ENCODE results near the gene KAZN. TPM values are rescaled to one million over a fixed set of nuclear protein-coding genes. Genes with fewer than 3 reads are reported as not detected.

KAZN gene
- polyA plus RNA-seq, 1 of the 3 experiments (the other 2 are of a cell fraction): 6.8 TPM

DNA sequence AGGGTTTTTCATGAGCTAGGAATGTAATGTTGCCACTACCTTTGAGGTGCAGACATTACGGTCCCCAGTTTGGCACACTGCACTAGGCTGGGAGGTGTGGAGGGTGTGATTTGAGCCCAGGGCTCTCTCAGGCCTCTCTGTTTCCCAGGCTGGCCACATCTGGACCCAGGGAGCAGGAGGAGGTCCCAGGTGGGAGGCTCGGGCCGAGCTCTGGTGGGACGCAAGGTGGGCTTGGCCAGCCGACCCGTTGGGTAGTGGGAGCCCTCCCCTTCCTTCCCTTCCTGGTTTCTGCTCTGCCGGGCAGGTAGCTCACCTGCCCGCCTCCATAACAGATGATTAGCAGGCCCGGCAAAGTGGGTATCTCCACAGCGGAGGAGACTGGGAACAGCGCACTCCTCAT, 408.9 kb downstream of the KAZN start:
- no peak overlapping the region for H3K4me2 ChIP-seq
- no peaks in the 10 kb centered on the region for H3K9me2 ChIP-seq
- H3K79me2 ChIP-seq (ENCODE audit: insufficient read depth): peaks cover 56% of the 10 kb centered on the region
- no peak overlapping the region for H3K27ac ChIP-seq (ENCODE audit: low read depth in 2 of 2, low read length in 1 of 2)
- ChIA-PET CTCF (no interaction called here), POLR2A (no interaction called here)
- WGBS (ENCODE audit: low lambda C conversion rate): 85% methylated on average over 7 of the region's 11 CpGs
- H3K9ac ChIP-seq: no peak overlapping the region
- peaks cover 4% of the 10 kb centered on the region; the same call in 1 of the 2 replicates for H4K20me1 ChIP-seq (ENCODE audit: insufficient read depth)
- no peaks in the 10 kb centered on the region for H3K27me3 ChIP-seq (ENCODE audit: insufficient read depth)
- TF ChIP-seq SMC3 (IDR thresholded peaks at IDR 0.05; ENCODE audit: low read depth, low read length): no peak
- TF ChIP-seq, protein P1, sequence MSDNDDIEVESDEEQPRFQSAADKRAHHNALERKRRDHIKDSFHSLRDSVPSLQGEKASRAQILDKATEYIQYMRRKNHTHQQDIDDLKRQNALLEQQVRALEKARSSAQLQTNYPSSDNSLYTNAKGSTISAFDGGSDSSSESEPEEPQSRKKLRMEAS (IDR thresholded peaks at IDR 0.05; ENCODE audit: low read depth): no peak
- no peak for TF ChIP-seq TAF1 (IDR thresholded peaks at IDR 0.05; ENCODE audit: borderline replicate concordance, low read depth, low read length)
- TF ChIP-seq, protein P2, sequence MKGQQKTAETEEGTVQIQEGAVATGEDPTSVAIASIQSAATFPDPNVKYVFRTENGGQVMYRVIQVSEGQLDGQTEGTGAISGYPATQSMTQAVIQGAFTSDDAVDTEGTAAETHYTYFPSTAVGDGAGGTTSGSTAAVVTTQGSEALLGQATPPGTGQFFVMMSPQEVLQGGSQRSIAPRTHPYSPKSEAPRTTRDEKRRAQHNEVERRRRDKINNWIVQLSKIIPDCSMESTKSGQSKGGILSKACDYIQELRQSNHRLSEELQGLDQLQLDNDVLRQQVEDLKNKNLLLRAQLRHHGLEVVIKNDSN (IDR thresholded peaks at IDR 0.05; ENCODE audit: borderline replicate concordance, low read depth): no peak
- TF ChIP-seq GATA2 (CRISPR knock-in tag; IDR thresholded peaks at IDR 0.05): no peak
- TF ChIP-seq MXI1 (IDR thresholded peaks at IDR 0.05; ENCODE audit: low read depth, low read length): no peak
- no peak for TF ChIP-seq NFIC (IDR thresholded peaks at IDR 0.05; ENCODE audit: borderline replicate concordance)
- no peak for TF ChIP-seq POLR2AphosphoS5 (IDR thresholded peaks at IDR 0.05; ENCODE audit: low read depth, low read length)
- no peak for TF ChIP-seq RCOR1 (IDR thresholded peaks at IDR 0.05; ENCODE audit: low read length)
- TF ChIP-seq YY1 (IDR thresholded peaks at IDR 0.05; ENCODE audit: low read depth): no peak
- no peak for TF ChIP-seq EP300 (IDR thresholded peaks at IDR 0.05; ENCODE audit: borderline replicate concordance in 1 of 2, low read depth in 1 of 2, low read length in 1 of 2)
- TF ChIP-seq, protein P3, sequence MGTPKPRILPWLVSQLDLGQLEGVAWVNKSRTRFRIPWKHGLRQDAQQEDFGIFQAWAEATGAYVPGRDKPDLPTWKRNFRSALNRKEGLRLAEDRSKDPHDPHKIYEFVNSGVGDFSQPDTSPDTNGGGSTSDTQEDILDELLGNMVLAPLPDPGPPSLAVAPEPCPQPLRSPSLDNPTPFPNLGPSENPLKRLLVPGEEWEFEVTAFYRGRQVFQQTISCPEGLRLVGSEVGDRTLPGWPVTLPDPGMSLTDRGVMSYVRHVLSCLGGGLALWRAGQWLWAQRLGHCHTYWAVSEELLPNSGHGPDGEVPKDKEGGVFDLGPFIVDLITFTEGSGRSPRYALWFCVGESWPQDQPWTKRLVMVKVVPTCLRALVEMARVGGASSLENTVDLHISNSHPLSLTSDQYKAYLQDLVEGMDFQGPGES (IDR thresholded peaks at IDR 0.05; ENCODE audit: low read depth, low read length): no peak
- no peak for TF ChIP-seq FOSL2 (IDR thresholded peaks at IDR 0.05; ENCODE audit: borderline replicate concordance, low read depth)
- no peaks in the 10 kb centered on the region for H3K9me3 ChIP-seq
- no peaks in the 10 kb centered on the region for H3K4me1 ChIP-seq (ENCODE audit: control insufficient read depth in 1 of 2, insufficient read depth in 2 of 2, low read depth in 1 of 2, low read length in 1 of 2)
- H3K4me3 ChIP-seq (ENCODE audit: low read depth in 2 of 2, low read length in 1 of 2): no peak overlapping the region
- peaks cover 0 to 8% of the 10 kb centered on the region in 2 experiments for H3K36me3 ChIP-seq (replicated peaks in 1 of 2; ENCODE audit: control insufficient read depth in 1 of 2, insufficient read depth in 2 of 2, low read length in 1 of 2)
- H2AFZ ChIP-seq (ENCODE audit: low read depth): no peak overlapping the region
- H3F3A ChIP-seq (replicated peaks; ENCODE audit: insufficient read depth): no peaks in the 10 kb centered on the region
- DNase-seq: no peak

DNA sequence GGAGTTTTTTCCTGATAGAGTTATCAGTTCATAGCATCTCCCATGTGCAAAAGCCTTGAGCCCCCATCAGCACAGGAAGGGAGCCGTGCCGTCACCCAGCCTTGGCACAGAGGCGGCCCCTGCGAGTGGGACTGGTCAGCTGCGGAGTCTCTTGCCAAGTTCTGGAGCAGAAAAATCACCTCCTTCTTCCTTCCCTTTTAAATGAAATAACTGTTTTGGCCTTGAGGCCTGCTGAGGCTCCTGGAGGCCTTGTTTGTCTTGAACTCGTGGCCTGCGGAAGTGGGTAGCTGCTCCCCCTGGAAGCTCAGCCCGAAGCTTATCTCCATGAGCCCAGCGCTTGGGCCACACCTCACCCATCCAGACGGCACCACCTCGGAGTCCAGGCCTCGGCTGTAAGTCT, 409.4 kb downstream of the KAZN start:
- ChIA-PET CTCF (no interaction called here), POLR2A (no interaction called here)
- Histone ChIP-seq H3K9me3 (no peaks in the 10 kb centered on the region), H3K9ac (no peak overlapping the region), H3K36me3 (replicated peaks in 1 of 2; ENCODE audit: control insufficient read depth in 1 of 2, insufficient read depth in 2 of 2, low read length in 1 of 2) (peaks cover 0 to 8% of the 10 kb centered on the region in 2 experiments), H3K27me3 (ENCODE audit: insufficient read depth) (no peaks in the 10 kb centered on the region), H3K79me2 (ENCODE audit: insufficient read depth) (peaks cover 53% of the 10 kb centered on the region), H3K4me3 (ENCODE audit: low read depth in 2 of 2, low read length in 1 of 2) (no peak overlapping the region), H3F3A (replicated peaks; ENCODE audit: insufficient read depth) (no peaks in the 10 kb centered on the region), H3K9me2 (no peaks in the 10 kb centered on the region), H2AFZ (ENCODE audit: low read depth) (no peak overlapping the region), H3K27ac (ENCODE audit: low read depth in 2 of 2, low read length in 1 of 2) (no peak overlapping the region; a peak in 1 of 4 replicates), H3K4me2 (no peak overlapping the region), H3K4me1 (ENCODE audit: control insufficient read depth in 1 of 2, insufficient read depth in 2 of 2, low read depth in 1 of 2, low read length in 1 of 2) (no peaks in the 10 kb centered on the region), H4K20me1 (ENCODE audit: insufficient read depth) (peaks cover 4% of the 10 kb centered on the region; the same call in 1 of the 2 replicates)
- DNase-seq: no peak
- 85% methylated on average over 12 of the region's 12 CpGs for WGBS (ENCODE audit: low lambda C conversion rate)
- TF ChIP-seq CHD2 (IDR thresholded peaks at IDR 0.05; ENCODE audit: low read length, partially characterized antibody) (no peak), SMC3 (IDR thresholded peaks at IDR 0.05; ENCODE audit: low read depth, low read length) (no peak), FOXM1 (IDR thresholded peaks at IDR 0.05; ENCODE audit: low read depth) (no peak), JUND (IDR thresholded peaks at IDR 0.05) (no peak), TEAD4 (IDR thresholded peaks at IDR 0.05; ENCODE audit: borderline replicate concordance, insufficient read depth) (no peak), NFIC (IDR thresholded peaks at IDR 0.05; ENCODE audit: borderline replicate concordance) (no peak)
- TF ChIP-seq, protein P4, sequence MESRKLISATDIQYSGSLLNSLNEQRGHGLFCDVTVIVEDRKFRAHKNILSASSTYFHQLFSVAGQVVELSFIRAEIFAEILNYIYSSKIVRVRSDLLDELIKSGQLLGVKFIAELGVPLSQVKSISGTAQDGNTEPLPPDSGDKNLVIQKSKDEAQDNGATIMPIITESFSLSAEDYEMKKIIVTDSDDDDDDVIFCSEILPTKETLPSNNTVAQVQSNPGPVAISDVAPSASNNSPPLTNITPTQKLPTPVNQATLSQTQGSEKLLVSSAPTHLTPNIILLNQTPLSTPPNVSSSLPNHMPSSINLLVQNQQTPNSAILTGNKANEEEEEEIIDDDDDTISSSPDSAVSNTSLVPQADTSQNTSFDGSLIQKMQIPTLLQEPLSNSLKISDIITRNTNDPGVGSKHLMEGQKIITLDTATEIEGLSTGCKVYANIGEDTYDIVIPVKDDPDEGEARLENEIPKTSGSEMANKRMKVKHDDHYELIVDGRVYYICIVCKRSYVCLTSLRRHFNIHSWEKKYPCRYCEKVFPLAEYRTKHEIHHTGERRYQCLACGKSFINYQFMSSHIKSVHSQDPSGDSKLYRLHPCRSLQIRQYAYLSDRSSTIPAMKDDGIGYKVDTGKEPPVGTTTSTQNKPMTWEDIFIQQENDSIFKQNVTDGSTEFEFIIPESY (IDR thresholded peaks at IDR 0.05; ENCODE audit: borderline replicate concordance, low read depth): no peak
